Psoas muscle (tissue), 8 donors: ENCODE data around the gene TMEM9. TPM values are rescaled to one million over a fixed set of nuclear protein-coding genes. Genes with fewer than 3 reads are reported as not detected.

Experiments
- ATAC-seq, 4 donors: fragments of 200-7000 bp; cut with Tn5 transposase; one replicate each; pipeline ENCODE4 v1.9.1; 2020; ENCODE audit warnings: moderate library complexity in 3 of 4, mild to moderate bottlenecking in 2 of 4
- DNase-seq, 2 donors: peaks; one replicate each; pipeline ENCODE4 v3.0.0-alpha.2; 2020
- H3K27ac ChIP-seq: fragments of 200-600 bp; one replicate; pipeline ENCODE4 v1.8.0; 2022
- H3K27me3 ChIP-seq, 3 donors: fragments of 200-600 bp in 1 of 3; one replicate each; pipeline versions ENCODE4 v1.6.1 to v1.8.0; 2013 to 2022; ENCODE audit warnings: low read length in 2 of 3, mild to moderate bottlenecking in 2 of 3, moderate library complexity in 1 of 3; ENCODE audit not compliant: insufficient read depth in 3 of 3
- H3K36me3 ChIP-seq, 2 donors: fragments of 200-600 bp in 1 of 2; one replicate each; pipeline versions ENCODE4 v1.6.1 to v1.8.0; 2013 to 2022; ENCODE audit warnings: low read depth in 1 of 2, mild to moderate bottlenecking in 1 of 2, moderate library complexity in 1 of 2; ENCODE audit not compliant: insufficient read depth in 1 of 2
- H3K4me1 ChIP-seq: fragments of 200-600 bp; one replicate; pipeline ENCODE4 v1.8.0; 2022
- H3K4me3 ChIP-seq: fragments of 200-600 bp; one replicate; pipeline ENCODE4 v1.8.0; 2022; ENCODE audit warnings: mild to moderate bottlenecking
- H3K9me3 ChIP-seq: fragments of 200-600 bp; one replicate; pipeline ENCODE4 v1.8.0; 2022
- WGBS, 3 donors: extraction: QIAGEN DNeasy Blood & Tissue Kit; methylation state at CpG; one replicate each; pipeline versions ENCODE4 v1.1.6 to v1.1.7; 2013; 5-methylcytosine and 5-hydroxymethylcytosine counted together
- intact Hi-C, 2 donors: fragments of 100-400 bp; cut with DNase I; formaldehyde crosslinking; loops; one replicate each; pipeline versions ENCODE4 v1.11.0 to v1.14.2; 2022
- polyA plus RNA-seq, 3 donors: library from polyadenylated mRNA; stranded (reverse); fragments of 200-250 nt; gene quantifications; one replicate each; pipeline ENCODE4 v1.2.3, GENCODE V29; 2013
- total RNA-seq, 4 donors: library from RNA; stranded (reverse); fragmentation: NEBNext Ultra II Directional in 2 of 4; extraction: Animal tissue kit (Norgen Biotek cat#: 25700) in 2 of 4; gene quantifications; one replicate each; pipeline versions ENCODE4 v1.2.1 to v1.2.4, GENCODE V29; 2021 to 2023
- TF ChIP-seq, protein P1 (sequence below): fragments of 200-600 bp; IDR thresholded peaks from one replicate; pipeline ENCODE4 v1.8.0; 2022; ENCODE audit warnings: antibody characterized with exemption
- donor health status: healthy with polysubstance abuse.
- donor health status: DM: no; HTN: no; CAD: no; lungs with moderate emphysema.
- donor health status: Bipolar disorder and iron deficiency.
- donor health status: healthy.
- donor health status: DM: yes; HTN: yes; CAD: no.
- donor health status: DM: no; HTN: no; CAD: no.
- donor health status: DM: no; HTN: no; CAD: no.
- donor health status: DM: yes; HTN: yes; CAD: no.

TMEM9 gene
- total and polyA plus RNA-seq, 7 donors: 7.2 to 46.3 (median 23.4) TPM

DNA sequence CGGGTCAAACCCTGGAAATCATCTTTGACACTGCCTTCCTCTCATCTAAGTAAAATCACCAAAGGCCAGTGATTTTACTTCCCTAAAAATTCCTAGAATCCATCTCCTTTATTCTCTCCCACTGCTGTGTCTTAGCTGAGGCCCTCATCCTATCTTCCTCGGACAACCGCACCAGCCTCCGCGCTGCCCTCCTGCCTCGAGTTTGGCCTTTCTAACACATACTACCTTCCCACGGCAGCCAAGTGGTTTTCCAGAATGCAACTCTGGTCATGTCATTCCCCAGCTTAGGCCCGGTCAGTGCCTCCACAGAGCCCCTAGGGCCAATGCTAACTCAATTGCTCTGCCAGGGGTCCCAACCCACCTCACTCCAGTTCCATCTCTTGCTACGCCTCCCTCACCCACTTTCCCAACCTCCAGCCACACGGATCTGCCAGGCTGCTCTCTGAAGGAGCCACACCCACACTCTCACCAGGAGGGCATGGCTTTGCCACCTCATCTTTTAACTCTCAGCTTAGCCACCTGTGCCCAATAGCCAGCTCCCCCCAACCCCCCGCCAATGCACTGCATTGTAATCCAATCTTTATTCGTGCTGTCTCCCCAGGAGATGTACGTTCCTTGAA, 6.8 kb downstream of the TMEM9 start:
- ATAC-seq (no peak), DNase-seq (no peak)
- 92% methylated on average over 12 to 13 of the region's 13 CpGs for WGBS, 3 donors
- intact Hi-C loops: loop anchor here (2.0 to 5.0 kb wide), 2 partner anchors 75 kb away; no protein-coding TSS in a partner anchor
- TF ChIP-seq, protein P1, sequence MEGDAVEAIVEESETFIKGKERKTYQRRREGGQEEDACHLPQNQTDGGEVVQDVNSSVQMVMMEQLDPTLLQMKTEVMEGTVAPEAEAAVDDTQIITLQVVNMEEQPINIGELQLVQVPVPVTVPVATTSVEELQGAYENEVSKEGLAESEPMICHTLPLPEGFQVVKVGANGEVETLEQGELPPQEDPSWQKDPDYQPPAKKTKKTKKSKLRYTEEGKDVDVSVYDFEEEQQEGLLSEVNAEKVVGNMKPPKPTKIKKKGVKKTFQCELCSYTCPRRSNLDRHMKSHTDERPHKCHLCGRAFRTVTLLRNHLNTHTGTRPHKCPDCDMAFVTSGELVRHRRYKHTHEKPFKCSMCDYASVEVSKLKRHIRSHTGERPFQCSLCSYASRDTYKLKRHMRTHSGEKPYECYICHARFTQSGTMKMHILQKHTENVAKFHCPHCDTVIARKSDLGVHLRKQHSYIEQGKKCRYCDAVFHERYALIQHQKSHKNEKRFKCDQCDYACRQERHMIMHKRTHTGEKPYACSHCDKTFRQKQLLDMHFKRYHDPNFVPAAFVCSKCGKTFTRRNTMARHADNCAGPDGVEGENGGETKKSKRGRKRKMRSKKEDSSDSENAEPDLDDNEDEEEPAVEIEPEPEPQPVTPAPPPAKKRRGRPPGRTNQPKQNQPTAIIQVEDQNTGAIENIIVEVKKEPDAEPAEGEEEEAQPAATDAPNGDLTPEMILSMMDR: no peak
- Histone ChIP-seq H3K4me3 (no peak overlapping the region), H3K36me3 (peaks cover 0 to 96% of the 10 kb centered on the region in 2 donors), H3K27ac (no peak overlapping the region), H3K4me1 (peaks cover 11% of the 10 kb centered on the region), H3K9me3 (no peaks in the 10 kb centered on the region), H3K27me3 (no peaks in the 10 kb centered on the region)

DNA sequence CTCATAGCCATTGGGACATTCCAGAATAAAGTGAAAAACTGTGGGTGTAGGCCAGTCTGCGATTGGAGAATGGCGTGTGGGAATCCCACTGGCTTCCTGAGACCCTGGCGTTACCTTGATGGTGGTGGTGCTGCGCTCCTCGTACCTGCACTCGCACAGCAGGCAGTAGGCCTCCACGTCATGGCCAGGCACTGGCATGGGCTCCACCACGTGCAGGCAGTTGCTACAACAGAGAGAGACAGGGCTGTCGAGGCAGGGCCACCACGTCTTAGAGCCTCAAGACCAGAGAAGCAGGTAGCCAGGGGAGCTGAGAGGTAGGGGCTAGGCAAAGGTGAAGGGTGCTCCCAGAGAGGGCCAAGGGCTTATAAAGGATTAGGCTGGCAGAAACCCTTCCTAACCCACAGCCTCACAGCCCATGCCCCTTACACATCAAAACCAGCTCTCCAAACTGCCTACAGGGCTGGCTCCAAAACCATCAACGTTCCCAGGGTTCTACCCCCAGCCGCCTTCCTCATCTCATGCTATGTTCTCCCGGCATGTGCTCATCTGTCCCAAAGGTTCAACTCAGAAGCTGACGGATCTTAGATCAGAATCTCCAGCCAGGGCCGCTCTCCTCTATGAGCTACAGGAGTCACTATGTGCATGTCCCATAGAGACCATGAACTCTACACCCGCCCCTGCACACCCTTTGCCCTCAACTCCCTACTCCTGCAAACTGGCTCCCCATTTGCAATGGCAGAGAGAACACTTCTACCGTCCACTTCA, 7.5 kb downstream of the TMEM9 start:
- intact Hi-C loops: loop anchor here in 1 of 2 donors (5.0 kb wide), 1 partner anchor 75 kb away; no protein-coding TSS in a partner anchor
- WGBS, 3 donors: 88 to 93% (median 90%) methylated on average over 17 of the region's 17 CpGs
- Histone ChIP-seq H3K27ac (no peak overlapping the region), H3K27me3 (no peaks in the 10 kb centered on the region), H3K36me3 (peaks cover 1 to 100% of the 10 kb centered on the region in 2 donors), H3K4me3 (no peak overlapping the region), H3K4me1 (peaks cover 7% of the 10 kb centered on the region), H3K9me3 (no peaks in the 10 kb centered on the region)
- TF ChIP-seq, protein P1: no peak
- DNase-seq: no peak
- ATAC-seq: no peak

- Histone ChIP-seq H3K4me3 (no peak overlapping the region), H3K9me3 (no peaks in the 10 kb centered on the region), H3K27me3 (no peaks in the 10 kb centered on the region), H3K4me1 (peaks cover 7% of the 10 kb centered on the region), H3K36me3 (peaks cover 2 to 100% of the 10 kb centered on the region in 2 donors), H3K27ac (no peak overlapping the region)
- WGBS, 3 donors: 90 to 97% (median 95%) methylated on average over 7 of the region's 7 CpGs
- DNase-seq: no peak
- intact Hi-C loops: loop anchor here in 1 of 2 donors (5.0 kb wide), 1 partner anchor 76 kb away; no protein-coding TSS in a partner anchor
- no peak for ATAC-seq
- TF ChIP-seq, protein P1: no peak
Observed at GRCh38 chr1:201145816-201146215, 8.5 kb downstream of the TMEM9 start.

- DNase-seq (no peak), ATAC-seq (no peak)
- Histone ChIP-seq H3K36me3 (peaks cover 2 to 100% of the 10 kb centered on the region in 2 donors), H3K27ac (no peak overlapping the region), H3K4me3 (no peak overlapping the region), H3K4me1 (peaks cover 7% of the 10 kb centered on the region), H3K27me3 (no peaks in the 10 kb centered on the region), H3K9me3 (no peaks in the 10 kb centered on the region)
- WGBS, 3 donors: 69 to 84% (median 77%) methylated on average over 3 of the region's 3 CpGs
- intact Hi-C loops: loop anchor here in 1 of 2 donors (5.0 kb wide), 1 partner anchor 77 kb away; no protein-coding TSS in a partner anchor
- TF ChIP-seq, protein P1: no peak
Observed at GRCh38 chr1:201145132-201145531, 9.1 kb downstream of the TMEM9 start.
